Tibial artery (tissue), 4 donors: ENCODE measurements around the gene UPK3A.

ENCODE experiments used
- DNase-seq, 2 donors: peaks; one replicate each; pipeline ENCODE4 v3.0.0-alpha.2; 2019
- H3K27ac ChIP-seq, 2 donors: fragments of 200-600 bp; sonication (generic) in 1 of 2; 1 replicate in 1 of 2; 2 replicates in 1 of 2; pipeline ENCODE4 v1.5.1; 2018 to 2019; ENCODE audit warnings: mild to moderate bottlenecking in 1 of 2
- H3K27me3 ChIP-seq, 2 donors: fragments of 200-600 bp; sonication (generic) in 1 of 2; one replicate each; pipeline versions ENCODE4 v1.5.1 to v1.6.0; 2016 to 2019
- H3K36me3 ChIP-seq, 3 donors: fragments of 200-600 bp; sonication (generic) in 2 of 3; one replicate each; pipeline ENCODE4 v1.5.1; 2016 to 2019; ENCODE audit warnings: mild to moderate bottlenecking in 2 of 3
- H3K4me1 ChIP-seq, 4 donors: fragments of 200-600 bp; sonication (generic) in 2 of 4; 1 replicate in 3 of 4; 2 replicates in 1 of 4; pipeline ENCODE4 v1.5.1; 2016 to 2019
- H3K4me3 ChIP-seq, 2 donors: fragments of 200-600 bp; sonication (generic) in 1 of 2; 1 replicate in 1 of 2; 2 replicates in 1 of 2; pipeline ENCODE4 v1.5.1; 2018 to 2019; ENCODE audit warnings: mild to moderate bottlenecking in 2 of 2
- H3K9me3 ChIP-seq, 3 donors: fragments of 200-600 bp; sonication (generic) in 1 of 3; one replicate each; pipeline ENCODE4 v1.5.1; 2016 to 2019
- CTCF ChIP-seq, 2 experiments: fragments of 200-600 bp in 1 of 2; fragments of 450-650 bp in 1 of 2; IDR thresholded peaks; one replicate each; pipeline ENCODE4 v1.5.1; 2017 to 2019; ENCODE audit warnings: antibody characterized with exemption in 2 of 2, mild to moderate bottlenecking in 1 of 2, moderate library complexity in 1 of 2
- intact Hi-C: fragments of 100-400 bp; cut with DNase I; formaldehyde crosslinking; loops from one replicate; pipeline ENCODE4 v1.15.0; 2023; ENCODE audit warnings: low total_unique reads

Gene UPK3A

GRCh38 chr22:45298934-45299505, 14.3 kb downstream of the UPK3A start:
- no peak for DNase-seq
- intact Hi-C loops, result no loop called here
- H3K9me3 ChIP-seq, result no peaks in the 10 kb centered on the region

GRCh38 chr22:45302751-45303150, 18.0 kb downstream of the UPK3A start:
- Histone ChIP-seq H3K36me3 (no peaks in the 10 kb centered on the region), H3K4me1 (no peaks in the 10 kb centered on the region), H3K9me3 (no peaks in the 10 kb centered on the region), H3K27ac (no peak overlapping the region), H3K4me3 (no peak overlapping the region), H3K27me3 (no peaks in the 10 kb centered on the region)
- no peak for DNase-seq
- intact Hi-C loops, result no loop called here
- no peak for TF ChIP-seq CTCF (IDR thresholded peaks at IDR 0.05)

More at GRCh38 chr22:45298934-45299505, 14.3 kb downstream of the UPK3A start:
- Histone ChIP-seq H3K4me1 (no peaks in the 10 kb centered on the region), H3K4me3 (no peak overlapping the region), H3K27me3 (no peaks in the 10 kb centered on the region), H3K36me3 (no peaks in the 10 kb centered on the region), H3K27ac (no peak overlapping the region)
- no peak for TF ChIP-seq CTCF (IDR thresholded peaks at IDR 0.05)

DNA sequence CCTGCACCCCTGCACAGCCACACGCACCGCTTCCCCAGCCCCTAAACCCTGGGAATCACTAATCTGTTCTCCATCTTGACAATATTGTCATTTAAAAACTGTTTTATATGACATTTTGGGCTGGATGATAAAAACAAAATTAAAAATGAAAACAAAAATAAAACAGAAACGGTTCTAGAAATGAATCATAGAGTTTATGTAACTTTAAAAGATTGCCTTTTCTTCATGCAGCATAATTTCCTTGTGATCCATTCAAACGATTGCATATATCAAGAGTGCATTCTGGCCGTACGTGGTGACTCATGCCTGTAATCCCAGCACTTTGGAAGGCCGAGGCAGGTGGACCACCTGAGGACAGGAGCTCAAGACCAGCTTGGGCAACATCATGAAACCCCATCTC, 18.4 kb downstream of the UPK3A start:
- Histone ChIP-seq H3K9me3 (no peaks in the 10 kb centered on the region), H3K4me1 (no peaks in the 10 kb centered on the region), H3K4me3 (no peak overlapping the region), H3K27ac (no peak overlapping the region), H3K27me3 (no peaks in the 10 kb centered on the region), H3K36me3 (no peaks in the 10 kb centered on the region)
- intact Hi-C loops, result no loop called here
- DNase-seq, result no peak
- TF ChIP-seq CTCF (IDR thresholded peaks at IDR 0.05), result no peak

GRCh38 chr22:45304971-45305370, 20.2 kb downstream of the UPK3A start:
- TF ChIP-seq CTCF (IDR thresholded peaks at IDR 0.05), result no peak
- H3K27me3 ChIP-seq, result no peaks in the 10 kb centered on the region
- no peak overlapping the region for H3K4me3 ChIP-seq
- H3K4me1 ChIP-seq, result peaks cover 0 to 10% (median 3%) of the 10 kb centered on the region in 4 donors
- H3K27ac ChIP-seq, result no peak overlapping the region
- no peaks in the 10 kb centered on the region for H3K36me3 ChIP-seq
- H3K9me3 ChIP-seq, result no peaks in the 10 kb centered on the region
- DNase-seq, result no peak
- intact Hi-C loops, result no loop called here

DNA sequence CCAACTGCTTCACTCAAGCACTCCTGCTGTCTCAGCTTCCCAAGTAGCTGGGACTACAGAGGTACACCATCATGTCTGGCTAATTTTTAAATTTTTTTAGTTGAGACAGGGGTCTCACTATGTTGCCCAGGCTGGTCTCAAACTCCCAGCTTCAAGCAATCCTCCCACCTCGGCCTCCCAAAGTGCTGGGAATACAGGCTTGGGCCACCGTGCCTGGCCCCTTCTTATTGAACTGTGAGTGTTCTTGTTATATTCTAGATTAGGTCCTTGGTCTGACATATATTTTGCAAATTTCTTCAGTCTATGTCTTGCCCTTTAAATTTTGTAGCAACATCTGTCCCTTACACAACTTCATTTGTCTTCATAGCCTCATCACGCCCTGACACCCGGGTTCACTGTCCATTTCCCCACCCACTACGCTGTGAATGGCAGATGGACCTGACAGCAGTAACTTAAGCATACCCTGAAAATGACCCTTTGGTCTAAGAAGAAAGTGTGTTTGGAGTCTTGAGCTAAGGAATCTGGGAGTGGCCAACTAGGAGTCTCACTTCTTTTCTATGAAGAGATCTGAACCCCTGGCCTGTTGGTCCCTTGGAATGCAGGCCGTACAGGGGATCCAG, 20.8 kb downstream of the UPK3A start:
- no peak overlapping the region for H3K4me3 ChIP-seq
- H3K36me3 ChIP-seq, result no peaks in the 10 kb centered on the region
- peaks cover 0 to 15% (median 6%) of the 10 kb centered on the region in 4 donors for H3K4me1 ChIP-seq
- no peaks in the 10 kb centered on the region for H3K9me3 ChIP-seq
- no peaks in the 10 kb centered on the region for H3K27me3 ChIP-seq
- no peak for TF ChIP-seq CTCF (IDR thresholded peaks at IDR 0.05)
- intact Hi-C loops, result no loop called here
- DNase-seq, result no peak
- H3K27ac ChIP-seq, result no peak overlapping the region
